TTC549 (cell line): ENCODE measurements around the gene PHETA1.
"Not testable (repeated sequence)": the region's sequence is repeated elsewhere in the genome, so short reads cannot be mapped to it uniquely, and the experiment has no call there.

Source experiments
- FAIRE-seq: peaks from 2 replicates; lab custom pipeline; 2012; peaks lifted over from hg19 to GRCh38; lab: Jason Lieb, UNC

The PHETA1 gene

GRCh38 chr12:111405149-111405858, 36.4 kb upstream of the PHETA1 start:
- FAIRE-seq, result no peak

- FAIRE-seq, result no peak
Observed at GRCh38 chr12:111404362-111405148, 35.7 kb upstream of the PHETA1 start.

GRCh38 chr12:111402490-111402824, 33.6 kb upstream of the PHETA1 start:
- not testable (repeated sequence) for FAIRE-seq

GRCh38 chr12:111401167-111401605, 32.3 kb upstream of the PHETA1 start:
- FAIRE-seq, result no peak

GRCh38 chr12:111399741-111400404, 31.0 kb upstream of the PHETA1 start:
- FAIRE-seq, result not testable (repeated sequence)

- no peak for FAIRE-seq
Observed at GRCh38 chr12:111398530-111398929, 29.6 kb upstream of the PHETA1 start.

GRCh38 chr12:111396726-111397445, 28.0 kb upstream of the PHETA1 start:
- FAIRE-seq, result no peak

GRCh38 chr12:111396271-111396670, 27.4 kb upstream of the PHETA1 start:
- not testable (repeated sequence) for FAIRE-seq

- FAIRE-seq, result no peak
Observed at GRCh38 chr12:111395336-111396187, 26.7 kb upstream of the PHETA1 start.

GRCh38 chr12:111394480-111394879, 25.6 kb upstream of the PHETA1 start:
- no peak for FAIRE-seq

GRCh38 chr12:111393700-111394300, 24.9 kb upstream of the PHETA1 start:
- FAIRE-seq, result no peak

- FAIRE-seq, result no peak
Observed at GRCh38 chr12:111390910-111391309, 22.0 kb upstream of the PHETA1 start.

- FAIRE-seq, result no peak
Observed at GRCh38 chr12:111389635-111390034, 20.7 kb upstream of the PHETA1 start.

- FAIRE-seq, result no peak
Observed at GRCh38 chr12:111387747-111388323, 18.9 kb upstream of the PHETA1 start.

- no peak for FAIRE-seq
Observed at GRCh38 chr12:111386885-111387284, 18.0 kb upstream of the PHETA1 start.

GRCh38 chr12:111384596-111384995, 15.7 kb upstream of the PHETA1 start:
- no peak for FAIRE-seq

GRCh38 chr12:111379942-111380554, 11.2 kb upstream of the PHETA1 start:
- no peak for FAIRE-seq

- FAIRE-seq, result no peak
Observed at GRCh38 chr12:111377440-111377839, 8.5 kb upstream of the PHETA1 start.

GRCh38 chr12:111373231-111373630, 4.3 kb upstream of the PHETA1 start:
- not testable (repeated sequence) for FAIRE-seq

GRCh38 chr12:111369496-111370220, 763 bp upstream of the PHETA1 start:
- no peak for FAIRE-seq
